HCT116 (cell line): ENCODE measurements around the gene OR2AJ1.

Experiments used
- EGR1 ChIP-seq: IDR thresholded peaks from 2 replicates; pipeline ENCODE4 v1.6.1; 2012; ENCODE audit warnings: low read depth
- ELF1 ChIP-seq: IDR thresholded peaks from 2 replicates; pipeline ENCODE4 v1.6.1; 2012; ENCODE audit warnings: low read depth, borderline replicate concordance
- EZH2 ChIP-seq: fragments of 200-600 bp; sonication (generic); IDR thresholded peaks from 2 replicates; pipeline ENCODE4 v1.6.1; 2017; ENCODE audit warnings: antibody characterized with exemption, mixed run types
- FOSL1 ChIP-seq: IDR thresholded peaks from 2 replicates; pipeline ENCODE4 v1.6.1; 2012; ENCODE audit warnings: low read depth
- POLR2A ChIP-seq: IDR thresholded peaks from 2 replicates; pipeline ENCODE4 v1.7.0; 2011; ENCODE audit warnings: borderline replicate concordance; ENCODE audit not compliant: insufficient read depth, insufficient read length; ENCODE audit errors: extremely low read depth
- POLR2AphosphoS5 ChIP-seq: IDR thresholded peaks from 2 replicates; pipeline ENCODE4 v1.6.1; 2011; ENCODE audit warnings: mild to moderate bottlenecking, low read depth, low read length, moderate library complexity
- RAD21 ChIP-seq: IDR thresholded peaks from 2 replicates; pipeline ENCODE4 v1.6.1; 2012; ENCODE audit warnings: low read depth, mild to moderate bottlenecking
- SP1 ChIP-seq: IDR thresholded peaks from 2 replicates; pipeline ENCODE4 v1.6.1; 2012; ENCODE audit warnings: low read depth
- ZFX ChIP-seq: fragments of 450-650 bp; IDR thresholded peaks from 2 replicates; pipeline ENCODE4 v1.6.1; 2017
- ZNF274 ChIP-seq: fragments of 200-500 bp; sonication (Bioruptor generic); IDR thresholded peaks from 2 replicates; pipeline ENCODE4 v1.6.1; 2014; ENCODE audit warnings: mild to moderate bottlenecking, low read depth, low read length, inconsistent platforms
- TF ChIP-seq, protein P1 (sequence below), 3 experiments: fragments of 200-600 bp in 1 of 3; sonication (generic) in 1 of 3; IDR thresholded peaks in 2 of 3; conservative IDR thresholded peaks in 1 of 3; 2 replicates each; pipeline ENCODE4 v1.5.1; 2012 to 2017; ENCODE audit warnings: low read depth in 2 of 3, low read length in 2 of 3, antibody characterized with exemption in 1 of 3, borderline replicate concordance in 1 of 3, control low read depth in 1 of 3, mild to moderate bottlenecking in 1 of 3, mixed read lengths in 1 of 3, mixed run types in 1 of 3, moderate library complexity in 1 of 3; ENCODE audit not compliant: insufficient read depth in 1 of 3

DNA sequence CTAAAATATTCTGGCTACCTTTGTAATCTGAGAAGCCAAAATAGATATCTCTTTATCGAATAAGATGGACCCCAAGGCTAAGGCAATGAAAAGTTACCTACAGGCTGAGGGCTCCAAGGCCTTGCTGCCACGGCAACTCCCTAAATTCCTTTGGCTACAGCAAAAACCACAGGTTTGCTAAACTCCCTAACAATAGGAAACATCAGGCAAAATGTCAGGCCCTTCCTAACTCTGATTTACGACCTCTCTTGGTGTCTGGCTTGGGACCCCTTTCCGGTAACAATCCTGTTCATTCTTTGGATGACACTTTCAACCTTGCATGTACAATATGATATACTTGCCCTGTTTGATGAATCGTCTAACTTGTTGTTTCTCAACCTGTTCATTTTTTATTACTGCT lies 15.9 kb upstream of the OR2AJ1 start:
- no peak for TF ChIP-seq EZH2
- TF ChIP-seq POLR2AphosphoS5, result no peak
- no peak for TF ChIP-seq POLR2A
- TF ChIP-seq, protein P1, sequence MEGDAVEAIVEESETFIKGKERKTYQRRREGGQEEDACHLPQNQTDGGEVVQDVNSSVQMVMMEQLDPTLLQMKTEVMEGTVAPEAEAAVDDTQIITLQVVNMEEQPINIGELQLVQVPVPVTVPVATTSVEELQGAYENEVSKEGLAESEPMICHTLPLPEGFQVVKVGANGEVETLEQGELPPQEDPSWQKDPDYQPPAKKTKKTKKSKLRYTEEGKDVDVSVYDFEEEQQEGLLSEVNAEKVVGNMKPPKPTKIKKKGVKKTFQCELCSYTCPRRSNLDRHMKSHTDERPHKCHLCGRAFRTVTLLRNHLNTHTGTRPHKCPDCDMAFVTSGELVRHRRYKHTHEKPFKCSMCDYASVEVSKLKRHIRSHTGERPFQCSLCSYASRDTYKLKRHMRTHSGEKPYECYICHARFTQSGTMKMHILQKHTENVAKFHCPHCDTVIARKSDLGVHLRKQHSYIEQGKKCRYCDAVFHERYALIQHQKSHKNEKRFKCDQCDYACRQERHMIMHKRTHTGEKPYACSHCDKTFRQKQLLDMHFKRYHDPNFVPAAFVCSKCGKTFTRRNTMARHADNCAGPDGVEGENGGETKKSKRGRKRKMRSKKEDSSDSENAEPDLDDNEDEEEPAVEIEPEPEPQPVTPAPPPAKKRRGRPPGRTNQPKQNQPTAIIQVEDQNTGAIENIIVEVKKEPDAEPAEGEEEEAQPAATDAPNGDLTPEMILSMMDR (IDR thresholded peaks at IDR 0.05 in 2 of 3, conservative IDR thresholded peaks at IDR 0.05 in 1 of 3; ENCODE audit: borderline replicate concordance in 1 of 3, insufficient read depth in 1 of 3, low read depth in 2 of 3, low read length in 2 of 3), result no peak
- TF ChIP-seq SP1, result no peak
- no peak for TF ChIP-seq EGR1
- no peak for TF ChIP-seq ELF1
- no peak for TF ChIP-seq RAD21
- TF ChIP-seq ZFX, result no peak
- no peak for TF ChIP-seq FOSL1
- no peak for TF ChIP-seq ZNF274
